GM12864 (cell line): ENCODE measurements around the gene BTD.

Experiments used
- DNase-seq: peaks from one replicate; pipeline ENCODE4 v3.0.0-alpha.2; 2011; ENCODE audit warnings: low read depth
- H3K4me3 ChIP-seq: 2 replicates; pipeline ENCODE4 v1.5.1; 2011; ENCODE audit warnings: mild to moderate bottlenecking, low read depth, low read length, control low read depth
- CTCF ChIP-seq: IDR thresholded peaks from 2 replicates; pipeline ENCODE4 v1.5.1; 2011; ENCODE audit warnings: low read depth, mild to moderate bottlenecking, moderate library complexity, low read length, control low read depth, inconsistent platforms; ENCODE audit errors: missing control alignments

Gene BTD

DNA sequence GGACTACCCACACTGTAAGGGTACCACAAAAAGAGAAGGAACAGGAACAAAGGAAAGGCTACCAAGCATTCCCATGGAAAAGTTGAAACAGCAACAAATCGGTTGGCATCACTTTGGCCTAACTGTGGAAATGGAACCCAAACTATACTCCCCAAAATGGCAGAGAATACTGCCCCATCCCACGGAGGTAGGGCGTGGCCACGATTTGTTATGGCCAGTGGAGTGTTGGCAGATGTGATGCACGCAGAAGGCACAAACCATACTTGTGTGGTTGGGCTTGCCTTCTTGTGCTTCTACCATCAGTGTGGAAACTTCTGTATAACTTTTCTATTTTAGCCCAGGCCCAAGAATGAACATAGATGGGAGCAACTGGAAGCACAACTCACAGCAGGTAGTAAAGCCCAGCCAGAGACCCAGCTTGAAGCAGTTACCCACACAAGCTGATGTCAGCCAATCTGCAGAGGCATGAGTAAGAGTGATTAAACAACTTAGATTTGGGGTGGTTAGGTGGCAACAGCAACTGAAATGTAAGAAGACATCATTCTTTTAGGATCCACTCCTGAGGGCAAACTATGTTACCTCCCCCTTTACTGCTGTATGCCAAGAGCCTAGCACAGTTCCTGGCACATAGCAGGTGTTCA lies 64.1 kb downstream of the BTD start:
- no peak for DNase-seq
- no peak for TF ChIP-seq CTCF
- H3K4me3 ChIP-seq = no peak overlapping the region

DNA sequence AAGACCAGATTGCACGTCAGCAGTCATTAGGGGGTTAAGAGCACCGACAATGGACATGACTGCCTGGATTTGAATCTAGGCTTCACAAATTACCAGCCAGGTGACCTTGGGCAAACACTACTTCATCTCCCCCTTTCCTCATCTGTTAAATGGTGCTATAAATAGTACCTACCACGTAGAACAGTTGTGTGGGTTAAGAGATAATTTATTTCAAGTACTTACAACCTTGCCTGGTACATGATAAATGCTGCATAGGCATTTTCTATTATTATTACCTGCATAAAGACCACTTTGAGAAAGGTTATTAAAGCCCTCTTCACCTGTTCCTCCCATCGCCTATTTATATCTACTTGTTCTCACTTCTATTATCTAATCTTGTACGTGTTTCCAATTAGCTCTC lies 64.7 kb downstream of the BTD start:
- TF ChIP-seq CTCF = no peak

DNA sequence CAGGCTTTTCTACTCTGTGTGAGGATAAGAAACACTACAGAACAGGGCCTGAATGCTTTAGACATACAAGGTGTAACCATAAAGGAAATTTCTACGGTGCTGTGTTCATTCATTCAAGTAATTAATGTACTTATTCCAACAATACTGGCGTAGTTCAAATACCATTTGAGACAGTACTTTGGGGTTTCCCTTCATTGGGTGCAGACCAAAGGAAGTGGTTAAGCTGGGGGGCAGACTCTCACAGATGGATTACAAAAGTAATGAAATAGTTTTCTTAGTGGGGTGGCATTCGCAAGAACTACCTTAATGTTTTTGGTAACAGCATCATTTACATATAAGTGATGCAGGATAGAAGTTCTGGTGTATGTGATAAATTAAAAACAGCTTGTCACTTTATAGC lies 65.9 kb downstream of the BTD start:
- H3K4me3 ChIP-seq = no peak overlapping the region
- DNase-seq = no peak
- no peak for TF ChIP-seq CTCF

More for the DNA sequence above, 64.7 kb downstream of the BTD start:
- no peak for DNase-seq
- H3K4me3 ChIP-seq = no peak overlapping the region

GRCh38 chr3:15673536-15673935 lies 72.0 kb downstream of the BTD start:
- TF ChIP-seq CTCF = no peak
- no peak overlapping the region for H3K4me3 ChIP-seq
- DNase-seq = no peak

DNA sequence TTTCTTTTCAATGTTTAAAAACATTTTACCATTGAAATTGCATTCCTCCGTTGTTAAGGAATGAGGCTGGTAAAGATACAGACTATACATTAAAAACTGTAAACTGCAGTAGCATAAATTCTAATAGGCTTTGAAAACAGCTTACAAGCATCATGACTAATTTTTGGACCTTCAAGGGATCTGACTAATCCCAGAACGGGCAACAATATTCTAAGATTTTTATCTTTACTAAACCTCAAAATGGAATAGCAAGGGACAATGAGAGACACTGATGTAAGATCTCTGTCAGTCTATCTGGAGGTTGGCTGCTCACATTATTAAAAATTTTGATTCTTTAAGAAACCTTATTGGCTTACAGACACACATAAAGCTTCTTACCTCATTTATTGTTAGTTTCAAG lies 74.7 kb downstream of the BTD start:
- TF ChIP-seq CTCF = no peak
- DNase-seq = no peak
- no peak overlapping the region for H3K4me3 ChIP-seq

DNA sequence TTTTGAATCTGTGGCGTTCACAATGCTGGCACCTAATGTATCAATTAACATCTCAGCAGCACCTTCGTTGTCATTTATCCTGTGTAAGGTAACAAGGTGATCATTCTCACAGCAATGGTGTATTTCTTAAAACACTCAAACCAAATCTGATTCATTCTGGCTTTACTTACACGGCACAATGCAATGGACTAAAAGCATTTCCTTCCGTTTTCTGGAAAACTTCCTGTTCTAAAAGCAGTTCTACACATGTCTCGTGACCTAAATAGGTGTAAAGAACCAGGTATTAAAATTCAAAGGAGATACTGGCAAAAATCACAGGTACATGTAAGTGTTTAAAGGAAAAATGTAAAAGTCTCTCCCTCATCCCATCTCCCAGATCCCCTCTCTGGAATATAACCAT lies 77.8 kb downstream of the BTD start:
- DNase-seq = no peak
- TF ChIP-seq CTCF = no peak
- no peak overlapping the region for H3K4me3 ChIP-seq

DNA sequence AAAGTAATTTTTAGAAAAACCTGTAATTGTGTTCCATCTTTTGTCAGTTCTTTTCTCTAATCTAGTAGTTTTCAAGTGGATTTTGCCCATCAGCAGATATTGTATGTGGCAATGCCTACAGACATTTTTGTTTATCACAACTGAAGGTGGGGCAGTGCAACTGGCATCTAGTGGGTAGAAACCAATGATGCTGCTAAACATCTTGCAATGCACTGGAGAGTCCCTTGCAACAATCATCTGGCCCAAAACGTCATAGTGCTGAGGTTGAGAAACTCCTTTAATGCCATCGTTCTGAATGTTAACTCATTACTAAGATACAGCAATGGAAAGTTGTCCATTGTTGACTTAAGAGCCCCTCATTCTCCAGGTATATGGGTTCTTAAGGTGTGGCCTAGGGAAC lies 80.1 kb downstream of the BTD start:
- no peak for DNase-seq
- H3K4me3 ChIP-seq = no peak overlapping the region
- no peak for TF ChIP-seq CTCF
